NCI-H2171 treated with DMSO at 0.1 percent for 48 hours (cell line): ENCODE results near the gene NPAT.
"Not testable (repeated sequence)": the region's sequence is repeated elsewhere in the genome, so short reads cannot be mapped to it uniquely, and the experiment has no call there.

Experiments used
- DNase-seq: peaks from one replicate; lab custom pipeline; 2025; lab: John Stamatoyannopoulos, UW

The NPAT gene

DNA sequence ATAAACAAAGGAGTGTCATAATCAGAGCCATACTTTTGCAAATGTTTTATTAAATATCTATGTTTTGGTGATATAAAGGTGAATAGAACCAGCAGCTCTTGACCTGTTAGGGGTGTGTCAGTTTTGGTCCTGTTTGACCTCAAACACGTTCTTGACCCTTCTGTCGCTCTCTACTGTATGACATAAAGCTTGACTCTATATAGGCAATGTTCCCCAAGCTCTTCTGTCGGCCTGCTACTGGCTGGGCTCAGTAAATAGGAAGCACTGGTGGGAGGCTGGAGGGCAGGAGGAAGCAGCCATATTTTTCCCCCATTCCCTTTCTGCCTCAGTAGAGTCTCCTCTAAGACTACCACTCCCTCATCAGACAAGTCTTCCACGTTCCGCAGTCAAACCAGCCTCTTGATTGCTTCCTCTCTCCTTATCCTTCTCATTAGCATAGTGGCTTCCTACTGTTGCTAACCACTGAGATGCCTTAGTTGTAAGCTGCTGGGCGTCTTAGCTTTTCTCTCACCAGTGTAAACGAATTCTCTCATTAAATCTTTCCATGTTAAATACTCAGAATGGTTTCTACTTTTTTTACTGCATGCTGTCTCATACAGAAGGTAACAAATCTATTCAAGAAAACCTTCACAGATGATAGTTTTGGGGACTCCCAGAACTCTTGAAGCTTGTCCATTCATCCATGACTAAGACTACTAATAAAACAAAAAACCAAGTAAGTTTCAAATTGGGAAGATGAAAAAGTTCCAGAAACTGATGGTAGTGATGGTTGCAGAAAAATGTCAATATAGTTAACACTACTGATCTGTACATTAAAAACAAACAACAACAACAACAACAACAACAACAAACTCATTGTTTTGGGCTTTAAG is 3.3 kb downstream of the NPAT start:
- DNase-seq = no peak

DNA sequence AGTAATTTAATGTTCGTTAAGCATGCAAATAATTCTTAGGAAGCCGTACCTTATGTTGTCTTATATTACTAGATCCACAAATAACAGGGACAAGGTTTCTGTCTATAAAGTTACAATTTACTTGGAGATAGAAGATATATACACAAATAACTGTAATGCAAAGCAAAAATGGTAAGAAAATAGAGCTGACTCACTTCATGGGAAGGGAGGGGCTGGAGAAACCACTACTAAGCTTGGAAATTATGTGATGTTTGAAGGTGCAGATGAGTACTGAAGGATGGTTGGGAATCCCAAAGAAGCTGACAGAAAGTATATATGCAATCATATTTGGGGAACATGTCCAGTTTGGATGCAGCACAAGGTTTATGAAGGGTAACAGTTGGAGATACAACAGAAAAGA is 4.0 kb downstream of the NPAT start:
- DNase-seq = no peak

DNA sequence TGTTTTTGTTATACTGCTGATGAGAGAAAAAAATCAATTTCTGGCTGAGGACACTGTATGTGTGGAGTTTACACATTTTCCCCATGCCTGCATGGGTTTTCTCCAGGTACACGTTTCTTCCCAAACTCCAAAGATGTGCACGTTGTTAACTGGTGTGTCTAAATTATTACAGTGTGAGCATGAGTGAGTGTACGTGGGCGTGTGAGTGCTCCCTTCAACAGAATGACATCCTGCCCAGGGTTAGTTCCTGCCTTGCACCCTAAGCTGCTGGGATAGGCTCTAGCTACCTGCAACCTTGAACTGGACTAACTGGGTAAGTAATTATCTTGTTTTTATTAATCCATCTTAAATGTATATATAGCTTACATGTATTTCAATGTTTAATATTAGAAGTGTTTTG is 5.5 kb downstream of the NPAT start:
- DNase-seq = no peak

DNA sequence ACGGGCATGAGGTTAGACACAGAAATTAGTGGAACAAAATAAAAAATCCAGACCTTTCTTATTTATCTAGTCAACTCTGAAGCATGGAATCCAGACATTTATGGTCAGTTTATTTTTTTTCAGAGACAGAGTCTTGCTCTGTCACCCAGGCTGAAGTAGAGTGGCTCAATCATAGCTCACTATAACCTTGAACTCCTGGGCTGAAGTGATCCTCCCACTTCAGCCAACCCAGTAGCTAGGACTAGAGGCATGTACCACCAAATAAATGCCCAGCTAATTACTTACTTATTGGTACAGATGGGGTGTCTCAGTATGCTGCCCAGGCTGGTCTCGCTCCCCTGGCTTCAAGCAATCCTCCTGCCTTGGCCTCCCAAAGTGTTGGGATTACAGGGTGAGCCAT is 8.7 kb downstream of the NPAT start:
- DNase-seq = no peak

DNA sequence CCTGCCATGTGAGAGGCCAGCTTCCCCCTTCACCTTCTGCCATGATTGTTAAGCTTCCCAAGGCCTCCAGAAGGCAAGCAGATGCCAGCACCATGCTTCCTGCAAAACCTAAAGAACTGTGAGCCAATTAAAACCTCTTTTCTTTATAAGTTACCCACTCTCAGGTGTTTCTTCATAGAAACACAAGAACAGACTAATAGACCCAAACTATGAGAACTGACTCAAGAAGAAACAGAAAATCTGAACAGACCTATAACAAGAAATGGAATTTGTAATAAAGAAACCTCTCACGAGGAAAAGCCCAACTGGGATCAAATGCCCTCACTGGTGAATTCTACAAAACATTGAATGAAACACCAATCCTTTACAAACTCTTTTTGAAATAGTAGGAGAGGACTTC is 12.0 kb downstream of the NPAT start:
- DNase-seq = no peak

DNA sequence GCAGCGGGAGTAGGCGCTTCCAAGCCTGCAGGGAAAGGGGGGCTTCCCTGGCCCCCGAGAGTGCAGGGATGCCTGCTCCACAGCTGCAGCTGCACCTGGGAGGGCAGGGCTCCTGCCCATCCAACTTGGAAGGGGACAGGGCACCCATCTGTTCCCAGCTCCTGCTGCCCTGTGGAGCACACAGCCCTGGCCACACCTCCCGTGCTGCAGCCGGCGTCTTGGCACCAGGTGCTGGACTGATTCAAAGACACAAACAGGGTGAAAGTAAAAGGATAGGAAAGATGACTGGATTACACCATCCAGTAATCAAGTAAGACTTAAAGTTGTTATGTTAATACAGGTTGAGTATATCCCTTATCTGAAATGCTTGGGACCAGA is 14.8 kb downstream of the NPAT start:
- no peak for DNase-seq

DNA sequence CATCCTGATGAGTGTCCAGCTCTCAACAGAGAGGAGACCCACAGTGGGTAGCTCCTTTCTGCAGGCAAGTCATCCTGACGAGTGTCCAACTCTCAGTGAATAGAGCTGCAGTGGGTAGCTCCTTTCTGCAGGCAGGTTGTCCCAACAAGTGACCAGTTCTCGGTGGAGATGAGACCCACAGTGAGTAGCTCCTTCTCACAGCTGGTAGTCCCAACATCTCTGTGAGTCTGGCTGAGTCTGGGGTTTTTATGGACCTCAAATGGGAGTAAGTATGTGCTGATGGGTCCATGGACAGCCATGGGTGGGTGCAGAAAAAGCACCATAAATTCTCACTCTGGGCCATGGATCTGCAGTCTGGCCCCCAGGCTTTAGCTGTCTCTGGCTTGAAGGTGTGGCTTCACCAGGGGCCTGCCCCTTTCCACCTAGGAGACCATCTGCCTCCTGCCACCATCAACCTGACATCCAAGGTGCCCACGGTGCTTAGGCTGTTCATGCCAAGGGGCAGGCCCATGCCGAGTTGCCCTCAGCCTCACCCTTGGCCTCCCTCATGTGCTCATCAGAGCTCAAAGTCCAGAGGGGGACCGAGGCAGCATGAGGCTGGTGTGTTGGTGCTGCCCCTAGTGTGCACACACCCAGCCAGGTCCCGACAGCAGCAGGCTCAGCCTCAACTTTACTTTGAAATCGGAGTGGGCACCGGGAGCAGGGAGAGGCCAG is 15.3 kb downstream of the NPAT start:
- DNase-seq = no peak

DNA sequence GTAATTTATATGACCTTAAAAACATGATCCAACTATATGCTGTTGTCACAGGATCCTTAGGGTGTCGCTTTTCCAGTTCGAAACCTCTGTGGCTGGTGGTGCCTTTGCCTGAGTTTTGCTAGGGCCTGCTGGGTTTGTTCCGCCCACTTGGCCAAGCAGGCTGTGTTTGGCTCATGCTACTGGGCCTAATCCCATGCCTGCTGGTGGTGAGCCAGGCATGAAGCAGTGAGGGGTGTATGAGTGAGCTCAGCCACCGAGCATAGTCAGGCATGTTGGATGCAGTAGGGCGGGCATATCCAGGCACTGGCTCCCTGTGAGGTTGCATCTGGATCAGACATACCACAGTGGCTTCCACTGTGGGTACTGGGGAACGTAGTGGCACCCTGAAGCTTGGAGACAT is 16.3 kb downstream of the NPAT start:
- DNase-seq = no peak

DNA sequence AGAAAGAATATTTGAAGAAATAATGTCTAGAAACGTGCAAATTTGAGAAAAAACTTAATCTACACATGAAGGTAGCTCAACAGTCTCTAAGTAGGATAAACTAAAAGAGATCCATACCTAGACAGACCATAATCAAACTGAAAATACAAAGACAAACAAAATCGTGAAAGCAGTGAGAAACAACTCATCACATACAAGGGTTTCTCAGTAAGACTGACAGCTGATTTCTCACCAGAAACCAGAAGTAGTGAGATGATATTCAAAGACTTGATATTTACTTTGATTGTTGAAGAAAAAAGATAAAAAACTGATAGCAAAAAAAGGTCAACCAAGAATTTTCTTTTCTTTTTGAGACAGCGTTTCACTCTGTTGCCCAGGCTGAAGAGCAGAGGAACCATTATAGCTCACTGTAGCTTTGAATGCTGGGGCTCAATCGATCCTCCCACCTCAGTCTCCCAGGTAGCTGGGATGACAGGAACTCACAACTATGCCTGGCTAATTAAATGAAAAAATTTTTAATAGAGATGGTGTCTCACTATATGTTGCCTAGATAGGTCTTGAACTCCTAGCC is 17.4 kb downstream of the NPAT start:
- DNase-seq = no peak

DNA sequence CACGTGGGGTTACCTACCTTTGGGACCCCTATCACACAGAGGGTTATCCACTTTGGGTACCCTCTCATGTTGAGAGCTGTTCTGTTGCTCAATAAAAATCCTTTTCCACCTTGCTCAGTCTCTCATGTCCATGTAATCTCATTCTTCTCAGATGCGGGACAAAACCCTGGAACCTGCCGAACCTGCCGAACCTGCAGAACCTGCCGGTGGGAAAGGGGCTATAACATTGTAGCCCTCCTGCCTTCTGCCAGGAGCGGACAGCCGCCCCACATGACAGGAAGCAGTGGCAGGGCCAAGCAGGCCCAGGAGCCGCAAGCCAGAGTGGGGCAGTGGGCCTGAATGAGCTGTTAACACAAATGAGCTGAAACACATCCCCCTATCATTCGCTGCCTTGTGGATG is 18.1 kb downstream of the NPAT start:
- DNase-seq = no peak

DNA sequence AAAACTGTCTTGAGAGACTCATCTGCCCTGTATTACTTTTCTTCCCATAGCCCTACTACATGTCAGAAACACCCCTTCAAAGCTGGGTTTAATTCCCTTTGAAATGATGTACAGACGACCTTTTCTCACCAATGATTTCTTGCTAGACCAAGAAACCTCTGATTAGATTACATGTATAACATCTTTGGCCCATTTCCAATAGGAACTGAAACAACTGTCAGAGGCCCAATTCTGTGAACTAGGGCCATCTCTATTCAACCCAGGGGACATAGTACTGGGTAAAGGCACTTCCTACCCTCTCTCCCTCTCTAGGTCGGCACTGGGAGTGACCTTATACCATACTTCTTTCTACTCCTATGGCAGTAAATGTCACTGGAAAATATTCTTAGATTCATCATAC is 19.4 kb downstream of the NPAT start:
- no peak for DNase-seq

DNA sequence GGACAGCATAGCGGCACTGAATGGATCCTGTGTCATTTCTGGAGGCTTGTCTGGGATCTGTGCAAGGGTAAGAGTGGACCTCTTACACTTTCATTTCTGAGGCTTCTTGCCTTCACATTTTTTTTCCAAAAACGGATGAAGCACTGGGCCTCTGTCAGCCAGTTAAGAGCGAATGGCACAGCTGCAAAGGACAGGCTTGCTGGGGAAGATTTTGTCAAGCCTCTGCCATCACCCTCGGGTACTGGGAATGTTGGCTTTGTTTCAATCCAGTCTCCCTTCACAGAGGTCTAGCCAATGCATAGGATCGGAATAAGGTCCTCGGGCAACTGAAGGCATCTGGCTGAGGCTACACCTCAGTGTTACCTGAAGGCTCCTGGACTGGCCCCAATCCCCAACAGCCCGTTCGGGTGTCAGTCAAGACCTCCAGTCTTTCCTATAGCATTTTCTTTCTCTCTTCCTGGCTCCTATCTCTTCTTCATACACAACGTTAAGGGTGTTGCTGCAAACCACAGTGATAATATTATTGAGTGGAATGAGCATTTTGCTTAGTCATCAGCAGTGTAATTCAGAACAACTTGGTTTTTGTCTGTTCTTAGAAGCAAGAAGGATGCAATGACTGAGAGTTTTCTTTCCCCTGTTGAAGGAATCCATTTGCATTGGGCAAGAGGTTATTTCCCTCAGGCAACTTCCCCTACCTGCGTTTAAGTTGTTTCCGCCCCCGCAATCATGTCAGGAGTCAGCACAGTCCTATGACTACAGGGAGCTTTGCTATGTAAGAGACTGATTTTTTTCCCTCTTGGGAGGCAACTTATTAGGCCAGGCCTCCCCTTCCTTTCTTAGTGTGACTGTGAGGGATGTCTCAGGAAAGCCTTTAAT is 22.8 kb downstream of the NPAT start:
- no peak for DNase-seq

DNA sequence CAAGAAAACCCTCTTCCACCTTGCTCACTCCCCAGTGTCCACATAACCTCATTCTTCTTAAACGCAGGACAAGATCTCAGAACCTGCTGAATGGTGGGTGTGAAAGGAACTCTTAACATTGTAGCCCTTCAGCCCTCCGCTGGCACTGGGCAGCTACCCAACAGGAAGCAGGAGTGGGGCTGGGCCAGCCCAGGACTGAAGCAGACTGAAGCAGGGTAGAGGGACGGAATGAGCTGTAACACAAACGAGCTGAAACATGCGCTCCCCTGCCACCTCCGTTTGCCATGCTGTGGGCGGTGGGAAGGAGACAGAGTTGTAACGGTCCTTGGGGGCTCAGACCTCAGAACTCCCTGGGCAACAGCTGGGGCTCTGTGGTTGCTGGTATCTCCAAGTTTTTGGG is 23.6 kb downstream of the NPAT start:
- no peak for DNase-seq

DNA sequence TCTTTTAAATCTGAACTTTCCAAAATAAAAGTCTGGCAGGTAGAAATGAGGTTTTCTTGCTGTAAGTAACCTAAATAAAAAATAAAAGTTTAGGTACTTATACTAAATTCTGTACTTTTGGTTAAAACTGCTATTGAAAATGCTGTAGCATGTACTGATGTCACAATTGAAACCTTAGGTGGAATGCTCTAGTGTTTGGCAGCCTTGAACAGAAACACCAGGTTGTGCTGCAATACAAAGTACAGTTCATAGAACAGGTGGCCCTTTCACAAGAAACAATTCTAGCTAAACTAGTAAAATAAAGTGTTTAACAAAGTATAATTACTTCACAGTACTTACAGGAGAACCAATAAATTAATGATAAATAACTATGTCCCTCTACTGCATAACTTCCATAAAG is 25.1 kb downstream of the NPAT start:
- DNase-seq = no peak

DNA sequence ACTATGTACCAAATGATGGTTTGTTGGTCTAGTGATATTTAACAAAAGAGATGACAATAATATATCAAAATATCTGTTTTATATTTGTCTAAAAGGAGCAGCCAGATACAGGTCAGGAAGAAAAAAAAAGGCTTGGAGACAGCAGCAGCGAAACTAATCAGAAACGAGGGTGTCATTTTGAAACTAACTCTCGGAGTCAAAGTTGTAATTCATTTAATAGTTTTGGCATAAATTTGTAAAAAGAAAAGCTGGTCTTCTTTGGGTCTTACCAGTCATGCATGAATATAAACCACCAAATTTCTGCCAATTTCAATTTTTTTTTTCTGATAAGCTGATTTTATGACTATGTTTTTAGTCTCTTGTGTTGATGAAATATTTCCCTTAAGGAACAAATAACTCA is 25.5 kb downstream of the NPAT start:
- no peak for DNase-seq

DNA sequence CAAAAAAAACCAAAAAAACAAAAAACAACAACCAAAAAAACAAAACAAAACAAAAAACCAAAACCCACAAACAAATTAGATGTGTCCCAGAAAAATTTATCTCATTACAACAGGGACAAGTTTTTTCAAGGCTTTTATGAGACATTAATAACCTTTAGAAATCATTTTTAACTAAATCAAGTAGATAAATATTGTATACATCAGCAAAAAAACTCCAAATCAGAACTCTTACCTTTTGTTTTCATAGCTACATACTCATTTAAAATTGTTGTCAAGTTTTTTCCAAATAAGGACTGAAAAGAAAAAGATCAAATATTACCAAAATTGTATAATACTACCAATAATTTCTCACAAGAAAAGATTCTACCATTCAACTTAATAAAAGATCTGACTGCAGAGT is 28.7 kb downstream of the NPAT start:
- DNase-seq = no peak

DNA sequence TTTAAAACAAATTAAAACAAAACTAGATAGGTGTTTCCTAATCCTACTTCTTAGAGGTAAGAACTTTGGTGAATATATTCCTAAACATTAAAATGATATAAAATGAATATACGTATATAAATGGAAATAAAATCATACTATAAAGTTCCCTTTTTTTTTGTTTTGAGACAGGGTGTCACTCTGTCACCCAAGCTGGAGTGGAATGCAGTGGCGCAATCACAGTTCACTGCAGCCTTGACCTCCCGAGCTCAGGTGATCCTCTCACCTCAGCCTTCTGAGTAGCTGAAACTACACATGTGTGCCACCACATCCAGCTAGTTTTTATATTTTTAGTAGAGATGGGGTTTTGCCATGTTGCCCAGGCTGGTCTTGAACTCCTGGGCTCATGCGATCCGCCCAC is 44.9 kb downstream of the NPAT start:
- no peak for DNase-seq

DNA sequence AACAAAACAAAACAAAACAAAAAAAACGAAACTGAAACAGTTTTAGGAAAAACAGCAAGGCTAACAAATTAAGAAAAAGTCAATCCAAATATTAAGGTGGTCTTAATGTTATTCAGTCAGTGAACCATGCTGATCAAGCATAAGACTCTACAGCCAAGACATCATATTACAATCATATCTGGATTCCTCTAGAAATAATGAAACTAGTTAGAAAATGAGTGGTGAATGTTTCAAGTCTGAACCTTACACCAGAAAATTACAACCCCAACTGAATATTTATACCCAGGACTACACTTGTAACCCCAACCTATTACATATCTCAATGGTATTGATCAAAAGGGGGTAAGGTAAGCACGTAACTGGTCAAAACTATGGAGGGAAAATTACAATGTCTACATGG is 52.3 kb downstream of the NPAT start:
- DNase-seq = no peak

DNA sequence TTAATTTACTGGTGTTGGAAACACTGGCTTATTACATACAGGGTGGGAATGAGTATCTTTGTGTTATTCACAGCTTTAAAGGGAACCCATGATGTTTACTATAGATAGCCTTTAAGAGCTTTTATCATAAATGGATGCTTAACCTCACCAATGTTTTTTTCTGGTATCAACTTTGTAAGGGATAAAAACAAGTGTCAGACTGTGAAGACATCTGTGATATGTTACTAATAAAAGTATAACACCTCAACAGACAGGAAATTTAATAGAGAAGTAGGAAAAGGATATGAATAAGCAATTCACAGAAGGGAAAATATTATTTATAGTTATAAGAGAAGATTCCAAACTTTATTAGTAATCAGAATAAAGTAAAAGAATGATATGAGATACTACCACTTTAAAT is 54.8 kb downstream of the NPAT start:
- DNase-seq = no peak

DNA sequence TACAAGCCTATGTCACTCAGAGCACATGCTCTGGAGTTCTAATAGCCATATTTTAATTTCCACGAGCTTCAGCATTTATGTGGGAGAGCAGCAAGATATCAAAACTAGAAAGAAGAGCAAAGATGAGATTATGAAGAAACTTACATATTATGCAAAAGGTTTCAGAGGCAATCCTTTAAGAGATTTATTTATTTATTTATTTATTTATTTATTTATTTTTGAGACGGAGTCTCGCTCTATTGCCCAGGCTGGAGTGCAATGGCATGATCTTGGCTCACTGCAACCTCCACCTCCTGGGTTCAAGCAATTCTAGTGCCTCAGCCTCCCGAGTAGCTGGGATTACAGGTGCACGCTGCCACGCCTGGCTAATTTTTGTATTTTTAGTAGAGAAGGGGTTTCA is 59.6 kb downstream of the NPAT start:
- not testable (repeated sequence) for DNase-seq

DNA sequence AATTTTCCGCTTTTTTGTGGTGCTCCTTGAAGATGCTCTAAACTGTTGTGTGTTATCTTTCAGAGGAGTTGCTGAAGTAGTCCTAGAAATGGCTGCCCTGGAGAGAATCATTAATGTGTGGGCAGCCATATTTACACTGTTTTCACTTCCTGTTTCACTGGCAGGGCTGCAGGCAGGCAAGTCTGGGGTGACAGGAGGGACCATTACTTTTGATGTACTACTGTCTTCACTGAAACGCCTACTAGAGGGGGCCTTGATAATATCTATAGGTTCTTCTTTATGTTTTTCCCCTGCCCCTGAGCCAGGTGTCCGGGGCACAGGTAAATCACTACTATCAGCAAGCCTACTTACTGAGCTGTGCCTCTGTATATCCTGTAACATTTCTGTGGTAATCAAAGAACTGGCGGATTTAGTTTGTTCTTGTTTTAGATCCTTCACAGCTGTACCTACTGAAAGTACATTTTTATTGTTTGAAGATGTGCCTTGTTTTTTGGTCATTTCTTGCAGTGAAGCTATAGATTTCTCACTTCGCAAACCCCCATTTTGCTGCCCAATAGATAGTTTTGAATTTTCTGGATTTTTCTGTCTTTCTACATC is 61.4 kb downstream of the NPAT start:
- no peak for DNase-seq

DNA sequence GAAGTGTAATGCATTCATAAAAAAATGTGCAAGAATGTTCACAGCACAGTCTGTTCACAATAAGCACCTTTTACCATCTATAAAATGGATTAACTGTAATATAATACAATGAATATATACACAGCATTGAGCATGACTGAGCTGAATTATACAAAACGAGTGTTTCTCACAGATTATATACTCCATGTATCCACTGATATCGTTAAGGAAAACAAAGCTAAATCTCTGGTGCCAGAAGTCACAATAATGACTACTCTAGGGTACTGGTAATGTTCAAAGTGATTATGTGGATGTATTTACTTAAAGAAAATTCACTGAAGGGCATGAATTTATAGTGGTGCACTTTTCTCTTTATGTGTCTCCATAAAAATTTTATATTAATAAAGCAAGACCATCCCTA is 67.8 kb downstream of the NPAT start:
- no peak for DNase-seq
